Tibial nerve (tissue), 4 donors: ENCODE measurements around the gene ITGA1. TPM values are rescaled to one million over a fixed set of nuclear protein-coding genes. Genes with fewer than 3 reads are reported as not detected.

Source experiments
- DNase-seq, 2 donors: peaks; one replicate each; pipeline ENCODE4 v3.0.0-alpha.2; 2019; ENCODE audit warnings: low spot score in 2 of 2
- H3K27ac ChIP-seq, 4 donors: fragments of 200-600 bp; sonication (generic) in 3 of 4; one replicate each; pipeline ENCODE4 v1.5.1; 2017 to 2019; ENCODE audit warnings: mild to moderate bottlenecking in 1 of 4
- H3K27me3 ChIP-seq, 2 donors: fragments of 200-600 bp; sonication (generic) in 1 of 2; one replicate each; pipeline versions ENCODE4 v1.5.1 to v1.6.0; 2017 to 2019
- H3K36me3 ChIP-seq, 3 donors: fragments of 200-600 bp; sonication (generic); one replicate each; pipeline ENCODE4 v1.5.1; 2018 to 2019
- H3K4me1 ChIP-seq, 4 donors: fragments of 200-600 bp; sonication (generic) in 3 of 4; one replicate each; pipeline ENCODE4 v1.5.1; 2017 to 2019
- H3K4me3 ChIP-seq, 4 donors: fragments of 200-600 bp; sonication (generic) in 3 of 4; one replicate each; pipeline ENCODE4 v1.5.1; 2017 to 2019; ENCODE audit warnings: mild to moderate bottlenecking in 1 of 4, moderate library complexity in 1 of 4
- H3K9me3 ChIP-seq, 4 donors: fragments of 200-600 bp; sonication (generic) in 3 of 4; one replicate each; pipeline ENCODE4 v1.5.1; 2017 to 2019
- CTCF ChIP-seq, 5 experiments: fragments of 200-600 bp in 3 of 5; fragments of 450-650 bp in 2 of 5; sonication (generic) in 3 of 5; IDR thresholded peaks; one replicate each; pipeline ENCODE4 v1.5.1; 2016 to 2019; ENCODE audit warnings: antibody characterized with exemption in 5 of 5, mild to moderate bottlenecking in 3 of 5, moderate library complexity in 2 of 5
- EP300 ChIP-seq, 2 donors: sonication (generic); formaldehyde crosslinking; IDR thresholded peaks; one replicate each; pipeline ENCODE4 v1.6.1; 2017; ENCODE audit warnings: antibody characterized with exemption in 2 of 2, mild to moderate bottlenecking in 1 of 2
- POLR2A ChIP-seq, 2 donors: fragments of 450-650 bp; IDR thresholded peaks; one replicate each; pipeline ENCODE4 v1.6.1; 2017; ENCODE audit warnings: antibody characterized with exemption in 2 of 2, mild to moderate bottlenecking in 2 of 2, moderate library complexity in 2 of 2
- WGBS, 2 donors: methylation state at CpG; one replicate each; pipeline ENCODE4 v1.1.5; 2018; 5-methylcytosine and 5-hydroxymethylcytosine counted together
- total RNA-seq, 4 donors: library from RNA; depleted of rRNA; stranded (reverse); fragments of >200 nt; gene quantifications; one replicate each; pipeline ENCODE4 v1.1.0, GENCODE V29; 2016

Gene ITGA1
- total RNA-seq, 4 donors from 2014 or later: 26.8 to 62.5 (median 27.7) TPM

GRCh38 chr5:52767217-52767743 lies 20.4 kb upstream of the ITGA1 start:
- Histone ChIP-seq H3K9me3 (no peaks in the 10 kb centered on the region), H3K27me3 (no peaks in the 10 kb centered on the region), H3K4me3 (no peak overlapping the region), H3K4me1 (peaks cover 0 to 6% (median 3%) of the 10 kb centered on the region in 4 donors), H3K27ac (no peak overlapping the region), H3K36me3 (no peaks in the 10 kb centered on the region)
- no peak for DNase-seq
- TF ChIP-seq CTCF (IDR thresholded peaks at IDR 0.05) (no peak), POLR2A (IDR thresholded peaks at IDR 0.05) (no peak), EP300 (IDR thresholded peaks at IDR 0.05) (no peak)
- WGBS, 2 donors: 78 to 85% methylated on average over 2 of the region's 2 CpGs

- peaks cover 0 to 6% (median 3%) of the 10 kb centered on the region in 4 donors for H3K4me1 ChIP-seq
- WGBS, 2 donors: 56 to 78% methylated on average over 1 of the region's 1 CpG
- H3K27ac ChIP-seq: no peak overlapping the region
- H3K4me3 ChIP-seq: no peak overlapping the region
- H3K36me3 ChIP-seq: no peaks in the 10 kb centered on the region
- no peak for DNase-seq
- H3K9me3 ChIP-seq: no peaks in the 10 kb centered on the region
- TF ChIP-seq EP300 (IDR thresholded peaks at IDR 0.05) (no peak), POLR2A (IDR thresholded peaks at IDR 0.05) (no peak), CTCF (IDR thresholded peaks at IDR 0.05) (no peak)
- H3K27me3 ChIP-seq: no peaks in the 10 kb centered on the region
These were observed 19.8 kb upstream of the ITGA1 start for GRCh38 chr5:52767766-52768480.

GRCh38 chr5:52769061-52769460 lies 18.7 kb upstream of the ITGA1 start:
- no peak for TF ChIP-seq EP300 (IDR thresholded peaks at IDR 0.05)
- TF ChIP-seq POLR2A (IDR thresholded peaks at IDR 0.05): no peak
- TF ChIP-seq CTCF (IDR thresholded peaks at IDR 0.05): no peak

GRCh38 chr5:52770287-52770939 lies 17.3 kb upstream of the ITGA1 start:
- TF ChIP-seq EP300 (IDR thresholded peaks at IDR 0.05) (no peak), CTCF (IDR thresholded peaks at IDR 0.05) (no peak), POLR2A (IDR thresholded peaks at IDR 0.05) (no peak)
- H3K27ac ChIP-seq: no peak overlapping the region
- no peaks in the 10 kb centered on the region for H3K27me3 ChIP-seq
- H3K9me3 ChIP-seq: no peaks in the 10 kb centered on the region
- H3K36me3 ChIP-seq: no peaks in the 10 kb centered on the region
- H3K4me3 ChIP-seq: no peak overlapping the region
- H3K4me1 ChIP-seq: peaks cover 0 to 6% (median 3%) of the 10 kb centered on the region in 4 donors
- DNase-seq: no peak
- WGBS, 2 donors: 97% methylated on average over 4 of the region's 4 CpGs

More at GRCh38 chr5:52769061-52769460, 18.7 kb upstream of the ITGA1 start:
- WGBS, 2 donors: 85 to 86% methylated on average over 5 of the region's 5 CpGs
- no peaks in the 10 kb centered on the region for H3K9me3 ChIP-seq
- no peak overlapping the region for H3K27ac ChIP-seq
- H3K4me1 ChIP-seq: peaks cover 0 to 6% (median 3%) of the 10 kb centered on the region in 4 donors
- H3K27me3 ChIP-seq: no peaks in the 10 kb centered on the region
- DNase-seq: no peak
- H3K36me3 ChIP-seq: no peaks in the 10 kb centered on the region
- no peak overlapping the region for H3K4me3 ChIP-seq
